SK-N-SH treated with all-trans-retinoic acid at 6 μM for 48 hours (cell line): ENCODE measurements around the gene SUPT3H.

Experiments
- GLIS3 ChIP-seq: fragments of 250-450 bp; sonication (Bioruptor Pico); IDR thresholded peaks from 2 replicates; pipeline ENCODE4 v1.5.0; 2020; ENCODE audit warnings: mild to moderate bottlenecking, moderate library complexity
- PATZ1 ChIP-seq: fragments of 250-450 bp; sonication (Bioruptor Pico); IDR thresholded peaks from 2 replicates; pipeline ENCODE4 v1.8.0; 2020; ENCODE audit warnings: mild to moderate bottlenecking, moderate library complexity, borderline replicate concordance
- POU6F1 ChIP-seq: fragments of 250-450 bp; sonication (Bioruptor Pico); IDR thresholded peaks from 2 replicates; pipeline ENCODE4 v1.8.0; 2021; ENCODE audit warnings: low read depth, mild to moderate bottlenecking, moderate library complexity, borderline replicate concordance
- RARB ChIP-seq: fragments of 250-450 bp; sonication (Bioruptor Pico); IDR thresholded peaks from 2 replicates; pipeline ENCODE4 v1.8.0; 2021; ENCODE audit warnings: mild to moderate bottlenecking, moderate library complexity
- ZFP3 ChIP-seq: fragments of 250-450 bp; sonication (Bioruptor Pico); IDR thresholded peaks from 2 replicates; pipeline ENCODE4 v1.5.0; 2020; ENCODE audit warnings: mild to moderate bottlenecking, moderate library complexity
- ZFP30 ChIP-seq: fragments of 450-650 bp; formaldehyde crosslinking; IDR thresholded peaks from 2 replicates; pipeline ENCODE4 v1.5.0; 2022; ENCODE audit warnings: mild to moderate bottlenecking, moderate library complexity

GRCh38 chr6:44784195-44784594 is 593.5 kb downstream of the SUPT3H start:
- TF ChIP-seq ZFP30 (CRISPR knock-in tag): no peak
- no peak for TF ChIP-seq POU6F1 (CRISPR knock-in tag)
- TF ChIP-seq GLIS3 (CRISPR knock-in tag): no peak
- no peak for TF ChIP-seq PATZ1 (CRISPR knock-in tag)
- TF ChIP-seq ZFP3: no peak
- no peak for TF ChIP-seq RARB (CRISPR knock-in tag)
